Panc1 (cell line): ENCODE results near the gene NKAIN4.

ENCODE experiments used
- POLR2AphosphoS5 ChIP-seq: IDR thresholded peaks from 2 replicates; pipeline ENCODE4 v1.6.1; 2012; ENCODE audit warnings: mild to moderate bottlenecking, low read depth, low read length, moderate library complexity
- SIN3A ChIP-seq: IDR thresholded peaks from 2 replicates; pipeline ENCODE4 v1.6.1; 2012; ENCODE audit warnings: low read depth, mild to moderate bottlenecking, low read length, moderate library complexity, borderline replicate concordance; ENCODE audit not compliant: insufficient read depth
- TCF7L2 ChIP-seq: IDR thresholded peaks from 2 replicates; pipeline ENCODE4 v1.6.1; 2011; ENCODE audit warnings: mild to moderate bottlenecking, low read depth, low read length, inconsistent platforms
- TF ChIP-seq, protein P1 (sequence below): fragments of 450-650 bp; IDR thresholded peaks from 2 replicates; pipeline ENCODE4 v1.5.1; 2017; ENCODE audit warnings: mild to moderate bottlenecking

- no peak for TF ChIP-seq SIN3A
- TF ChIP-seq, protein P1, sequence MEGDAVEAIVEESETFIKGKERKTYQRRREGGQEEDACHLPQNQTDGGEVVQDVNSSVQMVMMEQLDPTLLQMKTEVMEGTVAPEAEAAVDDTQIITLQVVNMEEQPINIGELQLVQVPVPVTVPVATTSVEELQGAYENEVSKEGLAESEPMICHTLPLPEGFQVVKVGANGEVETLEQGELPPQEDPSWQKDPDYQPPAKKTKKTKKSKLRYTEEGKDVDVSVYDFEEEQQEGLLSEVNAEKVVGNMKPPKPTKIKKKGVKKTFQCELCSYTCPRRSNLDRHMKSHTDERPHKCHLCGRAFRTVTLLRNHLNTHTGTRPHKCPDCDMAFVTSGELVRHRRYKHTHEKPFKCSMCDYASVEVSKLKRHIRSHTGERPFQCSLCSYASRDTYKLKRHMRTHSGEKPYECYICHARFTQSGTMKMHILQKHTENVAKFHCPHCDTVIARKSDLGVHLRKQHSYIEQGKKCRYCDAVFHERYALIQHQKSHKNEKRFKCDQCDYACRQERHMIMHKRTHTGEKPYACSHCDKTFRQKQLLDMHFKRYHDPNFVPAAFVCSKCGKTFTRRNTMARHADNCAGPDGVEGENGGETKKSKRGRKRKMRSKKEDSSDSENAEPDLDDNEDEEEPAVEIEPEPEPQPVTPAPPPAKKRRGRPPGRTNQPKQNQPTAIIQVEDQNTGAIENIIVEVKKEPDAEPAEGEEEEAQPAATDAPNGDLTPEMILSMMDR: no peak
- TF ChIP-seq POLR2AphosphoS5: no peak
- no peak for TF ChIP-seq TCF7L2
Measured at GRCh38 chr20:63244468-63244867, 9.8 kb downstream of the NKAIN4 start.
